Spleen (tissue), 7 donors: ENCODE data around the gene MRPS24.

Source experiments
- CTCF ChIP-seq, 11 experiments: fragments of 200-600 bp in 7 of 11; fragments of 450-650 bp in 4 of 11; sonication (generic) in 4 of 11; IDR thresholded peaks in 8 of 11; conservative IDR thresholded peaks in 3 of 11; 1 replicate in 7 of 11; 2 replicates in 4 of 11; pipeline versions ENCODE4 v1.4.0 to v1.8.0; 2016 to 2021; ENCODE audit warnings: antibody characterized with exemption in 11 of 11, inconsistent platforms in 4 of 11, mild to moderate bottlenecking in 1 of 11
- POLR2A ChIP-seq, 3 donors: fragments of 450-650 bp; IDR thresholded peaks; one replicate each; pipeline ENCODE4 v1.5.1; 2017; ENCODE audit warnings: antibody characterized with exemption in 3 of 3, mild to moderate bottlenecking in 1 of 3
- donor health status: DM: no; HTN: no; CAD: no; lungs with moderate emphysema.
- donor health status: DM: no; HTN: no; CAD: no.
- donor health status: DM: no; HTN: no; CAD: no.

DNA sequence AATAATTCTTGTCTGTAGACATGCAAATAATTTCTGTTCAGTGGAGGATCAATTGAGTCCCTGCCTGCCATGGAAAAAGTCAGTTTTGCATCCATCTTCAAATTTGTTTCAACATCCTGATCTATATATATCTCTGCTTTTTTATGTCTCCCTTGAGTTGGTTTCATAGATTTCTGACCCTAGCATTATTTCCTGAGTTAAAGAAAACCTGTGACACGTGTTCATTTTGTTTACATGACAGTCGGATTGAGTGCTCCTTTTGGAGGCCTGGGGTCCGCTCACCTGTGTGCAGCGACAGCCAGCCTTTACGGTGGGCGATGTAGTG lies 674 bp downstream of the MRPS24 start:
- TF ChIP-seq CTCF (IDR thresholded peaks at IDR 0.05 in 8 of 11, conservative IDR thresholded peaks at IDR 0.05 in 3 of 11): no peak
- TF ChIP-seq POLR2A (IDR thresholded peaks at IDR 0.05): no peak
